Activated effector memory CD4-positive, alpha-beta T cell treated with anti-CD3 and anti-CD28 coated beads, Interleukin-2, amount 50 U/mL, for 16 hours (primary cell): ENCODE results near the gene NTRK2.

Source experiments
- DNase-seq: peaks from one replicate; pipeline ENCODE4 v3.0.0-alpha.2; 2020

The NTRK2 gene

GRCh38 chr9:84900421-84900820, 230.9 kb downstream of the NTRK2 start:
- DNase-seq, result no peak

GRCh38 chr9:84903963-84904362, 234.4 kb downstream of the NTRK2 start:
- DNase-seq, result no peak

GRCh38 chr9:84916769-84917168, 247.2 kb downstream of the NTRK2 start:
- no peak for DNase-seq

GRCh38 chr9:84917366-84918070, 248.0 kb downstream of the NTRK2 start:
- no peak for DNase-seq

- DNase-seq, result no peak
Observed at GRCh38 chr9:84919440-84919839, 249.9 kb downstream of the NTRK2 start.

- no peak for DNase-seq
Observed at GRCh38 chr9:84921175-84921574, 251.6 kb downstream of the NTRK2 start.

- no peak for DNase-seq
Observed at GRCh38 chr9:84922051-84922450, 252.5 kb downstream of the NTRK2 start.

GRCh38 chr9:84924266-84924665, 254.7 kb downstream of the NTRK2 start:
- no peak for DNase-seq

GRCh38 chr9:84925225-84925872, 255.8 kb downstream of the NTRK2 start:
- DNase-seq, result no peak

GRCh38 chr9:84926793-84927192, 257.3 kb downstream of the NTRK2 start:
- DNase-seq, result no peak

GRCh38 chr9:84928419-84928818, 258.9 kb downstream of the NTRK2 start:
- DNase-seq, result no peak

GRCh38 chr9:84929068-84929467, 259.5 kb downstream of the NTRK2 start:
- no peak for DNase-seq

- DNase-seq, result no peak
Observed at GRCh38 chr9:84932915-84933527, 263.5 kb downstream of the NTRK2 start.

GRCh38 chr9:84935528-84936117, 266.1 kb downstream of the NTRK2 start:
- DNase-seq, result no peak

- DNase-seq, result no peak
Observed at GRCh38 chr9:84937180-84937579, 267.7 kb downstream of the NTRK2 start.

- DNase-seq, result no peak
Observed at GRCh38 chr9:84937581-84937980, 268.1 kb downstream of the NTRK2 start.

- DNase-seq, result no peak
Observed at GRCh38 chr9:84939774-84940173, 270.2 kb downstream of the NTRK2 start.

- DNase-seq, result no peak
Observed at GRCh38 chr9:84940294-84940693, 270.8 kb downstream of the NTRK2 start.

GRCh38 chr9:84941792-84942191, 272.3 kb downstream of the NTRK2 start:
- DNase-seq, result no peak

- no peak for DNase-seq
Observed at GRCh38 chr9:84943482-84944050, 274.0 kb downstream of the NTRK2 start.

- no peak for DNase-seq
Observed at GRCh38 chr9:84945878-84946538, 276.5 kb downstream of the NTRK2 start.

- DNase-seq, result no peak
Observed at GRCh38 chr9:84947412-84947972, 278.0 kb downstream of the NTRK2 start.

- no peak for DNase-seq
Observed at GRCh38 chr9:84949258-84949657, 279.7 kb downstream of the NTRK2 start.
